GM12873 (cell line): ENCODE measurements around the gene ENC1.

ENCODE experiments used
- TF ChIP-seq, protein P1 (sequence below): IDR thresholded peaks from 2 replicates; pipeline ENCODE4 v1.5.1; 2012; ENCODE audit warnings: low read depth, mild to moderate bottlenecking, moderate library complexity, low read length, control low read depth; ENCODE audit not compliant: insufficient read depth; ENCODE audit errors: missing control alignments

ENC1 gene

DNA sequence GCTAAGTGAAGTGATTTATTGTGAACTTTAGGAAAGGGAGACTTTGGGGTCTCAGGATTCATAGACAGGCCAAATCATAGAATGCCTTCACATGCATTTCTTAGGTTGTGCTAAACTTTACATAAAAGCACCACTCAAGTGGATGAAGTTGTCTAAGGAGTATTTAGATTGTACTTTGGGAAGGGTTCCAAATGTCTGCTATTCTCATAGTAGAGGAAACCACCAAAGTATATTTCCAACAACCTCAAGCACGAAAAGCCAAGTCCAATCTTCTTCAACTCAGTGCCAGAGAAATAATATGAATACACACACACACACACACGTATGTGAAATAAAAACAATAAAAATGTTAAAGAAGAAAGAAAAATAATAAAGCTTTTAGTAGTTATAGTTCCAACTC lies 41.8 kb downstream of the ENC1 start:
- TF ChIP-seq, protein P1, sequence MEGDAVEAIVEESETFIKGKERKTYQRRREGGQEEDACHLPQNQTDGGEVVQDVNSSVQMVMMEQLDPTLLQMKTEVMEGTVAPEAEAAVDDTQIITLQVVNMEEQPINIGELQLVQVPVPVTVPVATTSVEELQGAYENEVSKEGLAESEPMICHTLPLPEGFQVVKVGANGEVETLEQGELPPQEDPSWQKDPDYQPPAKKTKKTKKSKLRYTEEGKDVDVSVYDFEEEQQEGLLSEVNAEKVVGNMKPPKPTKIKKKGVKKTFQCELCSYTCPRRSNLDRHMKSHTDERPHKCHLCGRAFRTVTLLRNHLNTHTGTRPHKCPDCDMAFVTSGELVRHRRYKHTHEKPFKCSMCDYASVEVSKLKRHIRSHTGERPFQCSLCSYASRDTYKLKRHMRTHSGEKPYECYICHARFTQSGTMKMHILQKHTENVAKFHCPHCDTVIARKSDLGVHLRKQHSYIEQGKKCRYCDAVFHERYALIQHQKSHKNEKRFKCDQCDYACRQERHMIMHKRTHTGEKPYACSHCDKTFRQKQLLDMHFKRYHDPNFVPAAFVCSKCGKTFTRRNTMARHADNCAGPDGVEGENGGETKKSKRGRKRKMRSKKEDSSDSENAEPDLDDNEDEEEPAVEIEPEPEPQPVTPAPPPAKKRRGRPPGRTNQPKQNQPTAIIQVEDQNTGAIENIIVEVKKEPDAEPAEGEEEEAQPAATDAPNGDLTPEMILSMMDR: no peak

DNA sequence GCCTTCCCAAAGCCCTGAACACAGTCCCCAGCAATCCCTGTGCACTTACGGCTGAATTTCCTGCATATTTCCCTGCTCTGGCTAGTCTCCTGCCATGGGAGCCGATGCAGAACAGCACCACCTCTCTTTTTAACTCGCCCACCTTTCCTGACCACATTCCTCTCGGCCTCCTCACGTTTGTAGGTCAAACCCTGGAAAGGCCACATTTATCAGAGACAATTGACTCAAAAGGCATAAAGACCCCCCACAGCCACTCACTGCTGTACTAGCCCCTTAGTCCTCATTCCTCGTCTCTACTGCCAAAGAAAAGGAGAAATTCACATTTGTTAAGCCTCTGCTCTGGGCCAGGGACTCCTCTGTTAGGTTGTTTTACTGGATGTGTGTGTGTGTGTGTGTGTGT lies 43.6 kb downstream of the ENC1 start:
- TF ChIP-seq, protein P1: no peak

- TF ChIP-seq, protein P1: no peak
These were observed 45.2 kb downstream of the ENC1 start for GRCh38 chr5:74595143-74595925.

GRCh38 chr5:74594137-74595040 lies 46.1 kb downstream of the ENC1 start:
- TF ChIP-seq, protein P1: no peak

- TF ChIP-seq, protein P1: no peak
These were observed 51.1 kb downstream of the ENC1 start for GRCh38 chr5:74589204-74590056.

DNA sequence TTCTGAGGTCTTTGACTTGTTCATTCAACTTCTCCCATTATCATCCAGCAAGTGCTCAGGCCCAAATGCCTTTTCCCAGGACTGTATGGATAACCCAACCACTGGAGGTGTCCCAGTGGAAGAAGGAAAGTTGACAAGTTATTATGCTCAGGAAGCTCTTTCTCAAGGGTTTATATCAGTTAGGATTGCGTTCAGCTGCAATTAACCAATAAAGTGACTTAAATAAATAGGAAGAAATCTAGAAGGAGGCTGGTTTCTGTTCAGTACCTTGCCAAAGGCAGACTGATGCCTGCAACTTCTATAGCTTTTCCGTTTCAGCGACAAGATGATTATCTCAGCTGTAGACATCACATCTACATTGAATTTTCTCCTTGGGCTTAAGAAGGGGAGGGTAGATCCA lies 52.1 kb downstream of the ENC1 start:
- TF ChIP-seq, protein P1: no peak
